WERI-Rb-1 (cell line): Measurements from ENCODE around the gene ITM2C.

ENCODE experiments used
- DNase-seq: peaks from one replicate; pipeline ENCODE4 v3.0.0-alpha.2; 2020
- H3K27ac ChIP-seq: fragments of 250-450 bp; sonication (Bioruptor Pico); 2 replicates; pipeline ENCODE4 v1.5.1; 2020; ENCODE audit warnings: mild to moderate bottlenecking, moderate library complexity
- H3K27me3 ChIP-seq: fragments of 250-450 bp; sonication (Bioruptor Pico); 2 replicates; pipeline ENCODE4 v1.5.1; 2021; ENCODE audit warnings: mild to moderate bottlenecking, low read depth, moderate library complexity; ENCODE audit not compliant: insufficient read depth, severe bottlenecking
- H3K36me3 ChIP-seq: fragments of 250-450 bp; sonication (Bioruptor Pico); 2 replicates; pipeline ENCODE4 v1.5.1; 2020; ENCODE audit warnings: mild to moderate bottlenecking, moderate library complexity
- H3K4me3 ChIP-seq: 2 replicates; pipeline ENCODE4 v1.5.1; 2011; ENCODE audit warnings: low read depth, mild to moderate bottlenecking, control low read depth, low read length
- H3K9me3 ChIP-seq: fragments of 250-450 bp; sonication (Bioruptor Pico); 2 replicates; pipeline ENCODE4 v1.5.1; 2021; ENCODE audit warnings: mild to moderate bottlenecking, moderate library complexity; ENCODE audit not compliant: severe bottlenecking
- CTCF ChIP-seq: IDR thresholded peaks from 2 replicates; pipeline ENCODE4 v1.5.1; 2011; ENCODE audit warnings: low read depth, mild to moderate bottlenecking, control low read depth, inconsistent platforms, low read length

ITM2C gene

DNA sequence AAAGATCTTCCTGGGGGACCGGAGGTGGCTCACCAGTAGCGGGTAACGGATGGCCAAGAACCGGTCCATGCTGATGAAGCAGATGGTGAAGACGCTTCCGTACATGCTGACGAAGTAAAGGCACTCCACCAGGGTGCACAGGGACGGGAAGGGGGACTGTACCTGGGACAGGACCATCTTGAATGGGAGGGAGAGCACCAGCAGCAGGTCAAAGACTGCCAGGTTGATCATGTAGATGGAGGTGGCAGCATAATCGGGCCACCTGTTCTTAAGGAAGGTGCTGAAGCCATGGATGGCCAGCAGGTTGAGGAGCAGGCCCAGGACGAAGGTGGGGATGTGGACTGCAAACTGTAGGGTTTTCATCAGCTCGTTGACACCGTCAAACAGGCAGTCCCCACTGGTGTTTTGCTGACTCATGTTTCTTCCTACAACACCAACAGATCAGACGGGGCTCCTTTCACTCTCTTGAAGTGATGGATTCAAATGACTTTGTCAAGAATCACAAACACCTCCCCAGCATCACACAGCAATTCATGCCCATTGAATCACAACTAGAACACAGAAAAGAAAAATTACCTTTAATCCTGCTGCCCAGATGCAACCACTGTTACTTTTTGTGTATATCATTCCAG is 45.9 kb downstream of the ITM2C start:
- H3K27me3 ChIP-seq: no peaks in the 10 kb centered on the region
- no peak overlapping the region for H3K27ac ChIP-seq
- no peak for TF ChIP-seq CTCF
- H3K9me3 ChIP-seq: no peaks in the 10 kb centered on the region
- H3K4me3 ChIP-seq: no peak overlapping the region
- no peak for DNase-seq
- H3K36me3 ChIP-seq: no peaks in the 10 kb centered on the region

DNA sequence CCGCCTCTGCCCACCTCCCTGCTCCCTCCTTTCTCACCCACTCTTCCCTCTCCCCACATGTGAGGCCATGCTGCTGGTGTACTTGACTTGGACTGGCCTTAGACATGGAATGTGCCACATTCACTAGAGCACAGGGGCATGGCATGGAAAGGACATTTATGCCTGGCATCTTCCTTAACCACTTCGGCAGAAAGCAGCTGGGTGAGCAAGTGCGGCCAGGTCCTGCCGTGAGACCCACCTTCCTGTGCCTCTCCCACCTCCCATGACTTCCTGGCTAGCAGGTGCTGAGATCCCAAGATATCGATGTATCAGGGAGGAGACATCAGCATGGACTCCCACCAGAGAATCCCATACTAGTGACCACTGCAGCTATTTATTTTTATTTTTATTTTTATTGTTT is 47.3 kb downstream of the ITM2C start:
- no peak for DNase-seq
- H3K9me3 ChIP-seq: no peaks in the 10 kb centered on the region
- H3K27me3 ChIP-seq: no peaks in the 10 kb centered on the region
- no peak overlapping the region for H3K27ac ChIP-seq
- no peak overlapping the region for H3K4me3 ChIP-seq
- H3K36me3 ChIP-seq: no peaks in the 10 kb centered on the region
- TF ChIP-seq CTCF: no peak

DNA sequence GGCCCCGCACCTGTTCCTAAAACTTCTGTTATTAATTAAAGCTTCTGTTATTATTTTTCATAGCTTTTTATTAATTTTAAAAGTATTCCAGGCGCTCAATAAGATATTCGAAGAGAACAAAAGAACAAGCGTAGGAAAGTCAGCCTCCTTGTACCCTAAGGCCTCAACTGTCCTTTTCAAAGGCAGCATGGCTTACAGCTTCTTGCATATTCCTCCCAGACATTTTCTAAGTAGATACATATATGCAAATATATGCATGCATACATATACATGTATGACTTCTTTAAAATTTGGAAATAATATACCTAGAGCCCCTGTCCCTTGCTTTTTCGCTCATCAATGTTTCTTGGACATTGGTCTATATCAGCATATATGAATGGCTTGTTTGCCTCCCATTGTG is 48.0 kb downstream of the ITM2C start:
- TF ChIP-seq CTCF: no peak
- Histone ChIP-seq H3K36me3 (no peaks in the 10 kb centered on the region), H3K9me3 (no peaks in the 10 kb centered on the region), H3K27me3 (no peaks in the 10 kb centered on the region), H3K27ac (no peak overlapping the region), H3K4me3 (no peak overlapping the region)
- no peak for DNase-seq

- TF ChIP-seq CTCF: peak; percentile 62
- no peaks in the 10 kb centered on the region for H3K9me3 ChIP-seq
- no peak overlapping the region for H3K27ac ChIP-seq
- no peak overlapping the region for H3K4me3 ChIP-seq
- no peaks in the 10 kb centered on the region for H3K27me3 ChIP-seq
- no peaks in the 10 kb centered on the region for H3K36me3 ChIP-seq
- DNase-seq: peak; percentile 43
Observed at GRCh38 chr2:230913406-230914143, 48.8 kb downstream of the ITM2C start.

DNA sequence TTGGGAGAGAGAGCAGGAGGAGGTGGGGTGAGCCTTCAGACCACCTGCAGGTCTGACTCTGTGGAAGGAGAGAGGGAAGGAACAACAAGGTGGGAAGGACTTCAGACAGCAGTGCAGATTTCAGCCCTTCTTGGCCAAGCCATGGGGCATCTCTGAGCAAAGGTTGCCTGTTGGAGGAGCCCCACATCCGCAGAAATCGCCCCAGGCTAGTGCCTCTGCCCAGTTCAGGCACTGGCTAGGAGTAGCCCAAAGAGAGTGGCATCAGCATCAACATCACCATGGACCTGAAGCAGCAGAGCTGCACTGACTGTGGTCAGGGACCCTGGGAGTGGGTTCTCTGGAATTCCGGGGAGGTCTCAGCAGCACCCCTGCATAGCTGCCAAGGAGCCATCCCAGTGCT is 50.1 kb downstream of the ITM2C start:
- Histone ChIP-seq H3K36me3 (no peaks in the 10 kb centered on the region), H3K4me3 (no peak overlapping the region), H3K27me3 (no peaks in the 10 kb centered on the region), H3K27ac (no peak overlapping the region), H3K9me3 (no peaks in the 10 kb centered on the region)
- no peak for DNase-seq
- TF ChIP-seq CTCF: no peak
